ENCODE measurements around the gene PRDM16.

PRDM16 gene

GRCh38 chr1:3310718-3311400 lies 241.9 kb downstream of the PRDM16 start:
- no peak overlapping the region for H3K4me3 ChIP-seq (ENCODE audit: low read depth, low read length)
- TF ChIP-seq, protein P1, sequence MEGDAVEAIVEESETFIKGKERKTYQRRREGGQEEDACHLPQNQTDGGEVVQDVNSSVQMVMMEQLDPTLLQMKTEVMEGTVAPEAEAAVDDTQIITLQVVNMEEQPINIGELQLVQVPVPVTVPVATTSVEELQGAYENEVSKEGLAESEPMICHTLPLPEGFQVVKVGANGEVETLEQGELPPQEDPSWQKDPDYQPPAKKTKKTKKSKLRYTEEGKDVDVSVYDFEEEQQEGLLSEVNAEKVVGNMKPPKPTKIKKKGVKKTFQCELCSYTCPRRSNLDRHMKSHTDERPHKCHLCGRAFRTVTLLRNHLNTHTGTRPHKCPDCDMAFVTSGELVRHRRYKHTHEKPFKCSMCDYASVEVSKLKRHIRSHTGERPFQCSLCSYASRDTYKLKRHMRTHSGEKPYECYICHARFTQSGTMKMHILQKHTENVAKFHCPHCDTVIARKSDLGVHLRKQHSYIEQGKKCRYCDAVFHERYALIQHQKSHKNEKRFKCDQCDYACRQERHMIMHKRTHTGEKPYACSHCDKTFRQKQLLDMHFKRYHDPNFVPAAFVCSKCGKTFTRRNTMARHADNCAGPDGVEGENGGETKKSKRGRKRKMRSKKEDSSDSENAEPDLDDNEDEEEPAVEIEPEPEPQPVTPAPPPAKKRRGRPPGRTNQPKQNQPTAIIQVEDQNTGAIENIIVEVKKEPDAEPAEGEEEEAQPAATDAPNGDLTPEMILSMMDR (IDR thresholded peaks at IDR 0.05; ENCODE audit: borderline replicate concordance, insufficient read depth, low read depth, low read length): no peak

DNA sequence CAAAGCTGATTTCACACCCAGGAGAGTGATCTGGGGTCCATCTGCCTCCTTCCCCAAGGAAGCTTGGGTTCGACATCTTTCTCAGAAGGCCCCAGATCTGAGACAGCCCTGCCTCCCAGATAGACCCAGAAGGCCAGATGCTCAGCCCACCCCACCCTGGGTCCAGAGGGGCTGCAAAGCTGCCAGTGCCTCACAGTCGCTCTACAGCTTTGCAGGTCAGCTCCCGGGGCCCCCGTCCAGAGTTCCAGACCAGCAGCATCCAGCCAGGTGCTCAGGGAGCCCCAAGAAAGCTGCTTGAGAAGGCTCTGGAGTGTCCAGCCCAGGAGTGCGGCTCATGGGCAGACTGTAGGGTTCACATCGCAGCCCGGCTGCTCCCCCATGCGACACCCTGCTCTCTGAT lies 242.7 kb downstream of the PRDM16 start:
- TF ChIP-seq, protein P1 (IDR thresholded peaks at IDR 0.05; ENCODE audit: borderline replicate concordance, insufficient read depth, low read depth, low read length): no peak
- H3K4me3 ChIP-seq (ENCODE audit: low read depth, low read length): no peak overlapping the region

DNA sequence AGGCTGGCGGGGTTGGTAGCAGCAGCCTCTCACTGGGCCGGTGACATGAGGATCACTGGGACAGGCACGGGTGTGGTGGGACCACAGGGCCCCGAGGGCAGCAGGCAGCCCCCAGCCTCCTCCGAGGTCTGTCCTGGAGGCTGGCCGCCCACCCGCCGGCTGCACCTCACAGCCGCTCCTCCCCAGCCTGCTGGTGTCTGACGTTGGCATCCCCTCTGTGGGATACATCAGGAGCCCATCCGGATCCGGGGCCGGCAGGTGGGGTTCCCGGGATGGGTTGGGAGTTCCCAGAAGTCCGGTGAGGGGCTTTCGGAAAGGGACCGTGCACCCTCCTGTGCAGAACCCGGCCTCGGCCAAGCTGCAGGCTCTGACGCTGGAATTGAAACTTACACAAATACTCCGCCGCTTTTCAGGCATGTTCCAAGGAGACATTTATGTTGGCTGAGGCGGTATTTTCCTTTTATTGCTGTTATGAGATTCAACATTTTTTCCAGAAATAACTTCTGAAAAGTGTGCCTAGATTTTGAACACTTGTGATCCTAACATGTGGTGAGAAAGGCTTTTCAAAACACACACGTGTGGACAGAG lies 243.4 kb downstream of the PRDM16 start:
- no peak overlapping the region for H3K4me3 ChIP-seq (ENCODE audit: low read depth, low read length)
- TF ChIP-seq, protein P1 (IDR thresholded peaks at IDR 0.05; ENCODE audit: borderline replicate concordance, insufficient read depth, low read depth, low read length): no peak

DNA sequence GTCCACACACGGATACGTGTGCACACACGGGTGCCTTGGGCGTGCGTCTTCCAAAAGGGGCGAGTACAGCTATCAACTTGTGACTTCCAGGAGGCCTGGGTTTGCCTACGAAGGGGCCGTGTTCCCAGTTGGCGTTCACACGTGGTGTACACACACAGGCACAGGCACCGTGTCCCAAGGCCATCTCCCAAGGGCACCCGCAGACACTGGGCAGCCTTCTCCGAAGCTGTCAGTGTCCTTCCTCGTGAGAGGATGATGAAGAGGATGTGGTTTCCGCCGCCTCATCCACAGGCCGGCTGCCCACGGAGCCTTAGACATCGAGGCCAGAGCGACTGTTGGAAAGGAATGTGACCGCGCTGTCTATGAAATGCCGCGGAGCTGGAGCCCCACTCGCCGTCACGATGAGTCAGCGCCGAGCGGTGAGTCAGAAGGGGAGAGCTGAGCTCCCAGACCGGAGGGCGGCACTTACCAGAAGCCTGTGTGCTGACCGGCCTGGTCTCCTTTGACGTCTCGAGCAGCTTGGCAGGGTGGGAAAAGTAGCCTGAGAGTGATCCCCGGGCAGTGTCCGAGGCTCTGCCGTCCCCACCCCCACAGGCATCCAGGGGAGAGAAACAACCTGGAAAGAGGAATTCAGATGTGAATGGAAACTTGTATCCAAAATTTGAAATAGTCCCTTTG lies 244.0 kb downstream of the PRDM16 start:
- no peak overlapping the region for H3K4me3 ChIP-seq (ENCODE audit: low read depth, low read length)
- TF ChIP-seq, protein P1 (IDR thresholded peaks at IDR 0.05; ENCODE audit: borderline replicate concordance, insufficient read depth, low read depth, low read length): no peak

DNA sequence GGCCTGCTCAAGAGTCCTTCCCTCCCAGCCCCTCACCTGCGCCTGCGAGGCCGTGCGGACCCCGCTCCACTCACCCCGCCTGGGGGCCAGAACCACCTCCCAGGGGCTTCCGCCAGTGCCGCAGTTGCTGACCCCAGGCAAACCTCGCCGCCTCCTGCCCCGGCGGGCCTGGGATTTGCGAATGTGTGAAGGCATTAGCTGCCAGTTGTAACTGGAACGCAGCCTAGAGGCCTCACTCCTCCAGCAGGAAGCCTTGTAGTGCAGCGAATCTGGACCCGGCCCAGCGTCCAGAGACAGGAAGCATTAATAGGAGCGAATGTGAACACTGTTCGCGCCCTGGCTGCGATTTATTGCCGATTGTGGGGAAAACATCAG lies 244.6 kb downstream of the PRDM16 start:
- H3K4me3 ChIP-seq (ENCODE audit: low read depth, low read length): no peak overlapping the region
- TF ChIP-seq, protein P1 (IDR thresholded peaks at IDR 0.05; ENCODE audit: borderline replicate concordance, insufficient read depth, low read depth, low read length): no peak

GRCh38 chr1:3314491-3315381 lies 245.7 kb downstream of the PRDM16 start:
- TF ChIP-seq, protein P1 (IDR thresholded peaks at IDR 0.05; ENCODE audit: borderline replicate concordance, insufficient read depth, low read depth, low read length): no peak
- no peak overlapping the region for H3K4me3 ChIP-seq (ENCODE audit: low read depth, low read length)

Measured in GM12875 (cell line).